ENCODE data around the gene MRPL22. TPM values are rescaled to one million over a fixed set of nuclear protein-coding genes. Genes with fewer than 3 reads are reported as not detected.

MRPL22 gene
- total RNA-seq, 1 experiment from 2014 or later = 68.3 TPM

- ATAC-seq = no peak
- POLR2A ChIA-PET = no interaction called here
- TF ChIP-seq ATF3 (IDR thresholded peaks at IDR 0.05) (no peak), ZNF274 (IDR thresholded peaks at IDR 0.05; ENCODE audit: low read depth, low read length) (no peak), ZBTB33 (IDR thresholded peaks at IDR 0.05; ENCODE audit: extremely low read depth, insufficient replicate concordance, low read length) (no peak), SRF (IDR thresholded peaks at IDR 0.05; ENCODE audit: low read depth) (no peak), SP1 (IDR thresholded peaks at IDR 0.05; ENCODE audit: low read depth) (no peak), TCF7L2 (IDR thresholded peaks at IDR 0.05; ENCODE audit: borderline replicate concordance, extremely low read depth, insufficient read depth, insufficient read length) (no peak), SIN3A (IDR thresholded peaks at IDR 0.05; ENCODE audit: low read depth) (no peak)
Observed at GRCh38 chr5:154916874-154917273, 24.0 kb upstream of the MRPL22 start.

GRCh38 chr5:154917757-154918156 is 23.1 kb upstream of the MRPL22 start:
- no peaks in the 10 kb centered on the region for H3K79me2 ChIP-seq (ENCODE audit: insufficient read depth, low read length)
- ChIA-PET RAD21 (ENCODE audit: low non-redundant PET in 1 of 2, low total read pairs in 2 of 2, uncharacterized antibody in 2 of 2, unreplicated experiment in 2 of 2) (no interaction called here), CTCF (no interaction called here), POLR2A (no interaction called here)
- no peak overlapping the region for H3K9ac ChIP-seq (ENCODE audit: low read length)
- intact Hi-C loops (cut with micrococcal nuclease) = no loop called here
- no peak overlapping the region for H2AFZ ChIP-seq (ENCODE audit: low read depth, low read length, poor library complexity, severe bottlenecking)
- DNase-seq (ENCODE audit: low read depth, low spot score) (no peak), ATAC-seq (no peak)
- no peaks in the 10 kb centered on the region for H3K27me3 ChIP-seq (ENCODE audit: insufficient read depth, low read length)
- H3K4me1 ChIP-seq (ENCODE audit: control insufficient read depth in 1 of 2, insufficient read depth in 2 of 2, low read length in 2 of 2) = no peaks in the 10 kb centered on the region
- no peaks in the 10 kb centered on the region for H3K9me2 ChIP-seq (ENCODE audit: insufficient read depth)
- no TSS peak for BruUV-seq (replicated peaks)
- H4K20me1 ChIP-seq (ENCODE audit: insufficient read depth) = no peaks in the 10 kb centered on the region
- peaks cover 49 to 58% of the 10 kb centered on the region in 2 experiments for H3K36me3 ChIP-seq (ENCODE audit: control insufficient read depth in 1 of 2, insufficient read depth in 2 of 2, low read length in 2 of 2)
- no peak overlapping the region for H3K27ac ChIP-seq (ENCODE audit: low read depth, low read length)
- H3K4me3 ChIP-seq (replicated peaks in 1 of 2; ENCODE audit: low read depth in 1 of 2, low read length in 2 of 2) = no peak overlapping the region
- no peaks in the 10 kb centered on the region for H3K9me3 ChIP-seq (ENCODE audit: control insufficient read depth in 1 of 2, insufficient read depth in 1 of 2, low read depth in 1 of 2, low read length in 2 of 2)
- no peak overlapping the region for H3K4me2 ChIP-seq (ENCODE audit: low read length)
- TF ChIP-seq CTCF (IDR thresholded peaks at IDR 0.05 in 2 of 3, conservative IDR thresholded peaks at IDR 0.05 in 1 of 3; ENCODE audit: borderline replicate concordance in 1 of 3, insufficient read depth in 1 of 3, low read depth in 2 of 3, low read length in 2 of 3) = no peak
- TF ChIP-seq ZFX (IDR thresholded peaks at IDR 0.05) = no peak
- no peak for TF ChIP-seq JUND (IDR thresholded peaks at IDR 0.05)
- no peak for TF ChIP-seq REST (IDR thresholded peaks at IDR 0.05; ENCODE audit: low read depth)
- TF ChIP-seq EZH2 (IDR thresholded peaks at IDR 0.05) = no peak
- TF ChIP-seq RAD21 (IDR thresholded peaks at IDR 0.05; ENCODE audit: low read depth) = no peak
- TF ChIP-seq ELF1 (IDR thresholded peaks at IDR 0.05; ENCODE audit: borderline replicate concordance, low read depth) = no peak

More at GRCh38 chr5:154916874-154917273, 24.0 kb upstream of the MRPL22 start:
- intact Hi-C loops (cut with micrococcal nuclease) = no loop called here
- H3K4me3 ChIP-seq (replicated peaks in 1 of 2; ENCODE audit: low read depth in 1 of 2, low read length in 2 of 2) = no peak overlapping the region
- no peaks in the 10 kb centered on the region for H3K4me1 ChIP-seq (ENCODE audit: control insufficient read depth in 1 of 2, insufficient read depth in 2 of 2, low read length in 2 of 2)
- BruUV-seq (replicated peaks) = no TSS peak
- 0 out of 2 replicates have a peak, but pooled peaks cover 3% of the 10 kb centered on the region for H4K20me1 ChIP-seq (ENCODE audit: insufficient read depth)
- H3K27me3 ChIP-seq (ENCODE audit: insufficient read depth, low read length) = no peaks in the 10 kb centered on the region
- DNase-seq (ENCODE audit: low read depth, low spot score) = no peak
- no peak overlapping the region for H3K27ac ChIP-seq (ENCODE audit: low read depth, low read length)
- ChIA-PET RAD21 (ENCODE audit: low non-redundant PET in 1 of 2, low total read pairs in 2 of 2, uncharacterized antibody in 2 of 2, unreplicated experiment in 2 of 2) (no interaction called here), CTCF (no interaction called here)
- no peak overlapping the region for H3K4me2 ChIP-seq (ENCODE audit: low read length)
- no peaks in the 10 kb centered on the region for H3K79me2 ChIP-seq (ENCODE audit: insufficient read depth, low read length)
- no peak overlapping the region for H2AFZ ChIP-seq (ENCODE audit: low read depth, low read length, poor library complexity, severe bottlenecking)
- peaks cover 57 to 63% of the 10 kb centered on the region in 2 experiments for H3K36me3 ChIP-seq (ENCODE audit: control insufficient read depth in 1 of 2, insufficient read depth in 2 of 2, low read length in 2 of 2)
- no peaks in the 10 kb centered on the region for H3K9me3 ChIP-seq (ENCODE audit: control insufficient read depth in 1 of 2, insufficient read depth in 1 of 2, low read depth in 1 of 2, low read length in 2 of 2)
- no peak overlapping the region for H3K9ac ChIP-seq (ENCODE audit: low read length)
- no peaks in the 10 kb centered on the region for H3K9me2 ChIP-seq (ENCODE audit: insufficient read depth)
